22Rv1 (cell line): ENCODE results near the gene DENND1A.

Source experiments
- CTCF ChIP-seq: fragments of 450-650 bp; IDR thresholded peaks from 2 replicates; pipeline ENCODE4 v1.5.1; 2017; ENCODE audit warnings: mild to moderate bottlenecking
- ZFX ChIP-seq: fragments of 450-650 bp; IDR thresholded peaks from 2 replicates; pipeline ENCODE4 v1.6.1; 2017; ENCODE audit warnings: antibody characterized with exemption, borderline replicate concordance

GRCh38 chr9:123663529-123663928 lies 266.4 kb downstream of the DENND1A start:
- TF ChIP-seq CTCF: no peak
- no peak for TF ChIP-seq ZFX
